HepG2 (cell line): ENCODE data around the gene SLC25A48. TPM values are rescaled to one million over a fixed set of nuclear protein-coding genes. Genes with fewer than 3 reads are reported as not detected.

Experiments used
- CC2D1A ChIP-seq: sonication (generic); formaldehyde crosslinking; IDR thresholded peaks from 2 replicates; pipeline ENCODE4 v1.8.1; 2023; ENCODE audit warnings: mild to moderate bottlenecking, missing genetic modification reagents
- CENPT ChIP-seq: sonication (generic); formaldehyde crosslinking; IDR thresholded peaks from 2 replicates; pipeline ENCODE4 v1.8.0; 2022; ENCODE audit warnings: low read depth, mild to moderate bottlenecking, moderate library complexity, missing genetic modification reagents
- CENPX ChIP-seq: sonication (generic); formaldehyde crosslinking; IDR thresholded peaks from 2 replicates; pipeline ENCODE4 v1.9.0; 2021; ENCODE audit warnings: mild to moderate bottlenecking, missing genetic modification reagents, moderate library complexity
- ELF4 ChIP-seq: sonication (generic); formaldehyde crosslinking; IDR thresholded peaks from 2 replicates; pipeline ENCODE4 v1.5.0; 2020; ENCODE audit warnings: missing genetic modification reagents, mild to moderate bottlenecking, moderate library complexity, borderline replicate concordance
- FOXP1 ChIP-seq, 2 experiments: fragments of 450-650 bp in 1 of 2; IDR thresholded peaks; 2 replicates each; pipeline ENCODE4 v1.6.1; 2017 to 2018; ENCODE audit warnings: antibody characterized with exemption in 1 of 2
- HNRNPLL ChIP-seq: fragments of 200-400 bp; formaldehyde crosslinking; IDR thresholded peaks from 2 replicates; pipeline ENCODE4 v1.6.1; 2017; ENCODE audit warnings: mild to moderate bottlenecking, low read depth, low read length; ENCODE audit not compliant: poor library complexity, severe bottlenecking
- ISX ChIP-seq: sonication (generic); formaldehyde crosslinking; conservative IDR thresholded peaks from 2 replicates; pipeline ENCODE4 v1.5.0; 2020; ENCODE audit warnings: missing genetic modification reagents
- KDM2A ChIP-seq: sonication (generic); formaldehyde crosslinking; IDR thresholded peaks from 2 replicates; pipeline ENCODE4 v1.4.0; 2020; ENCODE audit warnings: low read depth, missing genetic modification reagents, borderline replicate concordance
- NR2F6 ChIP-seq, 2 experiments: IDR thresholded peaks; 2 replicates each; pipeline ENCODE4 v1.6.1; 2016; ENCODE audit warnings: antibody characterized with exemption in 1 of 2, mild to moderate bottlenecking in 1 of 2
- PAWR ChIP-seq: sonication (generic); formaldehyde crosslinking; IDR thresholded peaks from 2 replicates; pipeline ENCODE4 v1.4.0; 2020; ENCODE audit warnings: missing genetic modification reagents, mild to moderate bottlenecking, borderline replicate concordance
- POLR2AphosphoS5 ChIP-seq: IDR thresholded peaks from 2 replicates; pipeline ENCODE4 v1.6.1; 2012; ENCODE audit warnings: low read depth, low read length
- RAD51 ChIP-seq: fragments of 450-650 bp; IDR thresholded peaks from 2 replicates; pipeline ENCODE4 v1.6.1; 2016; ENCODE audit warnings: borderline replicate concordance
- RFXANK ChIP-seq: IDR thresholded peaks from 2 replicates; pipeline ENCODE4 v1.6.1; 2016
- SRSF9 ChIP-seq: fragments of 200-400 bp; formaldehyde crosslinking; IDR thresholded peaks from 2 replicates; pipeline ENCODE4 v1.6.1; 2018; ENCODE audit warnings: borderline replicate concordance, mild to moderate bottlenecking, low read depth, low read length; ENCODE audit not compliant: insufficient read depth, poor library complexity, severe bottlenecking
- TEAD2 ChIP-seq: sonication (generic); formaldehyde crosslinking; IDR thresholded peaks from 2 replicates; pipeline ENCODE4 v1.9.0; 2021; ENCODE audit warnings: missing genetic modification reagents
- THAP11 ChIP-seq: IDR thresholded peaks from 2 replicates; pipeline ENCODE4 v1.6.1; 2016; ENCODE audit warnings: missing biosample characterization, missing genetic modification reagents
- TSC22D2 ChIP-seq: sonication (generic); formaldehyde crosslinking; IDR thresholded peaks from 2 replicates; pipeline ENCODE4 v1.5.1; 2020; ENCODE audit warnings: missing genetic modification reagents, mild to moderate bottlenecking, borderline replicate concordance
- ZFP1 ChIP-seq: IDR thresholded peaks from 2 replicates; pipeline ENCODE4 v1.6.1; 2016
- ZFP36L2 ChIP-seq: sonication (generic); formaldehyde crosslinking; IDR thresholded peaks from 2 replicates; pipeline ENCODE4 v1.4.0; 2020; ENCODE audit warnings: missing genetic modification reagents
- ZNF234 ChIP-seq: sonication (generic); formaldehyde crosslinking; conservative IDR thresholded peaks from 2 replicates; pipeline ENCODE4 v1.5.1; 2020; ENCODE audit warnings: mild to moderate bottlenecking, missing genetic modification reagents
- ZNF441 ChIP-seq: sonication (generic); formaldehyde crosslinking; IDR thresholded peaks from 2 replicates; pipeline ENCODE4 v1.7.0; 2021; ENCODE audit warnings: missing genetic modification reagents, borderline replicate concordance
- ZNF570 ChIP-seq: sonication (generic); formaldehyde crosslinking; IDR thresholded peaks from 2 replicates; pipeline ENCODE4 v1.4.0; 2020; ENCODE audit warnings: mild to moderate bottlenecking, missing genetic modification reagents, borderline replicate concordance
- ZNF619 ChIP-seq: sonication (generic); formaldehyde crosslinking; IDR thresholded peaks from 2 replicates; pipeline ENCODE4 v1.4.0; 2020; ENCODE audit warnings: mild to moderate bottlenecking, missing genetic modification reagents
- polyA plus RNA-seq, 8 experiments: library from polyadenylated mRNA; depleted of rRNA in 3 of 8; stranded (reverse) in 7 of 8; unstranded in 1 of 8; fragments of >200 nt; fragmentation: Illumina TruSeq in 4 of 8; extraction: Trizol in 4 of 8; gene quantifications; 2 replicates each; pipeline versions ENCODE4 v1.2.1 to v1.2.3, GENCODE V29; 2011 to 2016; ENCODE audit warnings: low read depth in 4 of 8, missing spikeins in 1 of 8, mixed read lengths in 1 of 8; ENCODE audit not compliant: insufficient read depth in 1 of 8
- total RNA-seq, 5 experiments: library from RNA; depleted of rRNA; stranded (reverse); fragments of >200 nt; fragmentation: Illumina TruSeq; extraction: Trizol; gene quantifications; 2 replicates each; pipeline ENCODE4 v1.2.3, GENCODE V29; 2016; ENCODE audit warnings: low read depth in 1 of 5
- TF ChIP-seq, protein P1 (sequence below): fragments of 450-650 bp; IDR thresholded peaks from 2 replicates; pipeline ENCODE4 v1.6.1; 2017
- TF ChIP-seq, protein P2 (sequence below): IDR thresholded peaks from 2 replicates; pipeline ENCODE4 v1.6.1; 2016; ENCODE audit warnings: low read depth
- TF ChIP-seq, protein P3 (sequence below): sonication (generic); formaldehyde crosslinking; IDR thresholded peaks from 2 replicates; pipeline ENCODE4 v1.4.0; 2020; ENCODE audit warnings: missing genetic modification reagents; ENCODE audit errors: not compliant biosample characterization
- TF ChIP-seq, protein P4 (sequence below): sonication (generic); formaldehyde crosslinking; IDR thresholded peaks from 2 replicates; pipeline ENCODE4 v1.9.0; 2021; ENCODE audit warnings: missing genetic modification reagents, mild to moderate bottlenecking, borderline replicate concordance

The SLC25A48 gene
- total and polyA plus RNA-seq, 2 of the 13 experiments (the other 11 are each of a cell fraction or from before 2014, with no cell fraction given), result 0.17 to 4.5 TPM

DNA sequence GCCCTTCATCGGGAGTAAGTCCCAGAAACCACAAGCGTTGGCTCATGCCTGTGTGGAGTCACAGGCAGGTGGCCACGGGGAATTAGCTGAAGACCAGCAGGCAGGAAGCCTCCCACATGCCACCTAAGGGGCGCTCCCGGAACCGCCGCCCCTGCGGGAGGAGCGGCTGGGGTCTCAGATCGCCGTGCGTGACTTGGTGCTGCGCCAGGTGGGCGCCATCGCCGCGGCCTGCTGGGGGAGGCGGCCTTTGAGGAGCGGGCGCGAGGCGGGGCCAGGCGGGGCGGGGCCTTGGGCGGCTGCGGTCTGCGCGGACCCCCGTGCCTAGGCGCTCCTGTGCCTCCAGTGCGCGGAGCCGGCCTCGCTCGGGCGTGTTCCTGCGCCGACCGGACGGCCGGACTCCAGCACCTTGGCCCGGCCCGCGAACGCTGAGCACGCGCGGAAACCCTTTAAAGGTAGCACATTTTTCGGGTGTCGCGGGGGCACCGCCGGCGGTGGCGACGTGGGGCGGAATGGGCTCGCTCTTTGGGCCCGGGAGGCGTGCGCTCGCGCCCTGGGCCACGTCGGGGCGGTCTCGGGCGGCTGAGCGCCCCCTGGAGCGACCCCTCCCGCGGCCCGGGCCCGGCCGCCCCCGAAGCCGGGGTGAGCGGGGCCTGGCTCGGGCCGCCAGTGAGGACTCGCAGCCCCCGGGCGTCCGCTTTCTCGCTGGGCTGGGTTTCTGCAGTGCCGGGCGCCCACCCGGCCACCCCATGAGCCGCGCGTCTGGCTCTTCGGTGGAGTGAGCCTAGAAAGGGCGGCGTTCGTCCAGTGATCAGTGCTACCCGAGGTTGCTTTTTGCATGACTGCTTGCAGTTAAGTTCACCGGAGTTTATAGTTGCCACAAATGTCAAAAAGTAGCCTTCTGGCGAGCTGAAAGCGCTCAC lies 95.8 kb downstream of the SLC25A48 start (continued):
- TF ChIP-seq, protein P1, sequence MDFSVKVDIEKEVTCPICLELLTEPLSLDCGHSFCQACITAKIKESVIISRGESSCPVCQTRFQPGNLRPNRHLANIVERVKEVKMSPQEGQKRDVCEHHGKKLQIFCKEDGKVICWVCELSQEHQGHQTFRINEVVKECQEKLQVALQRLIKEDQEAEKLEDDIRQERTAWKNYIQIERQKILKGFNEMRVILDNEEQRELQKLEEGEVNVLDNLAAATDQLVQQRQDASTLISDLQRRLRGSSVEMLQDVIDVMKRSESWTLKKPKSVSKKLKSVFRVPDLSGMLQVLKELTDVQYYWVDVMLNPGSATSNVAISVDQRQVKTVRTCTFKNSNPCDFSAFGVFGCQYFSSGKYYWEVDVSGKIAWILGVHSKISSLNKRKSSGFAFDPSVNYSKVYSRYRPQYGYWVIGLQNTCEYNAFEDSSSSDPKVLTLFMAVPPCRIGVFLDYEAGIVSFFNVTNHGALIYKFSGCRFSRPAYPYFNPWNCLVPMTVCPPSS, result no peak
- TF ChIP-seq ZNF234 (CRISPR knock-in tag) (no peak), CC2D1A (CRISPR knock-in tag) (no peak), ISX (CRISPR knock-in tag) (no peak), ZNF441 (CRISPR knock-in tag) (no peak), NR2F6 (IDR thresholded peaks at IDR 0.05) (no peak), NR2F6 (CRISPR knock-in tag; IDR thresholded peaks at IDR 0.05) (no peak), ZFP1 (CRISPR knock-in tag) (no peak), ZNF570 (no peak), CENPX (CRISPR knock-in tag) (no peak), KDM2A (CRISPR knock-in tag) (peak; percentile 23; the same call in 1 of the 2 replicates), ELF4 (CRISPR knock-in tag) (no peak), THAP11 (CRISPR knock-in tag) (no peak), HNRNPLL (peak; percentile 69), ZFP36L2 (no peak), PAWR (no peak), SRSF9 (no peak), RAD51 (no peak), CENPT (CRISPR knock-in tag) (no peak), RFXANK (CRISPR knock-in tag) (no peak), TEAD2 (CRISPR knock-in tag) (no peak), TSC22D2 (CRISPR knock-in tag) (no peak; the same call in 1 of the 2 replicates), ZNF619 (CRISPR knock-in tag) (no peak), FOXP1 (IDR thresholded peaks at IDR 0.05) (no peak), FOXP1 (CRISPR knock-in tag; IDR thresholded peaks at IDR 0.05) (no peak), POLR2AphosphoS5 (no peak)
- TF ChIP-seq, protein P2, sequence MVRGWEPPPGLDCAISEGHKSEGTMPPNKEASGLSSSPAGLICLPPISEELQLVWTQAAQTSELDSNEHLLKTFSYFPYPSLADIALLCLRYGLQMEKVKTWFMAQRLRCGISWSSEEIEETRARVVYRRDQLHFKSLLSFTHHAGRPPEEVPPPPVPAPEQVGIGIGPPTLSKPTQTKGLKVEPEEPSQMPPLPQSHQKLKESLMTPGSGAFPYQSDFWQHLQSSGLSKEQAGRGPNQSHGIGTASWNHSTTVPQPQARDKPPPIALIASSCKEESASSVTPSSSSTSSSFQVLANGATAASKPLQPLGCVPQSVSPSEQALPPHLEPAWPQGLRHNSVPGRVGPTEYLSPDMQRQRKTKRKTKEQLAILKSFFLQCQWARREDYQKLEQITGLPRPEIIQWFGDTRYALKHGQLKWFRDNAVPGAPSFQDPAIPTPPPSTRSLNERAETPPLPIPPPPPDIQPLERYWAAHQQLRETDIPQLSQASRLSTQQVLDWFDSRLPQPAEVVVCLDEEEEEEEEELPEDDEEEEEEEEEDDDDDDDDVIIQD (CRISPR knock-in tag), result no peak
- TF ChIP-seq, protein P3, sequence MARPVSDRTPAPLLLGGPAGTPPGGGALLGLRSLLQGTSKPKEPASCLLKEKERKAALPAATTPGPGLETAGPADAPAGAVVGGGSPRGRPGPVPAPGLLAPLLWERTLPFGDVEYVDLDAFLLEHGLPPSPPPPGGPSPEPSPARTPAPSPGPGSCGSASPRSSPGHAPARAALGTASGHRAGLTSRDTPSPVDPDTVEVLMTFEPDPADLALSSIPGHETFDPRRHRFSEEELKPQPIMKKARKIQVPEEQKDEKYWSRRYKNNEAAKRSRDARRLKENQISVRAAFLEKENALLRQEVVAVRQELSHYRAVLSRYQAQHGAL (CRISPR knock-in tag), result no peak
- TF ChIP-seq, protein P4, sequence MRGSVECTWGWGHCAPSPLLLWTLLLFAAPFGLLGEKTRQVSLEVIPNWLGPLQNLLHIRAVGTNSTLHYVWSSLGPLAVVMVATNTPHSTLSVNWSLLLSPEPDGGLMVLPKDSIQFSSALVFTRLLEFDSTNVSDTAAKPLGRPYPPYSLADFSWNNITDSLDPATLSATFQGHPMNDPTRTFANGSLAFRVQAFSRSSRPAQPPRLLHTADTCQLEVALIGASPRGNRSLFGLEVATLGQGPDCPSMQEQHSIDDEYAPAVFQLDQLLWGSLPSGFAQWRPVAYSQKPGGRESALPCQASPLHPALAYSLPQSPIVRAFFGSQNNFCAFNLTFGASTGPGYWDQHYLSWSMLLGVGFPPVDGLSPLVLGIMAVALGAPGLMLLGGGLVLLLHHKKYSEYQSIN, result no peak
